IMR-90 (cell line): ENCODE results near the gene ATP2B1. TPM values are rescaled to one million over a fixed set of nuclear protein-coding genes. Genes with fewer than 3 reads are reported as not detected.

Experiments
- ATAC-seq: fragments of 200-7000 bp; cut with Tn5 transposase; 2 replicates; pipeline ENCODE4 v1.9.1; 2020; ENCODE audit warnings: low read depth, mild to moderate bottlenecking, moderate library complexity
- BruUV-seq: library from RNA; stranded (reverse); fragments of 400-500 nt; replicated peaks from 2 replicates; lab custom pipeline; 2021; lab: Mats Ljungman, UMichigan
- CTCF ChIA-PET: fragments of 300-600 bp; formaldehyde crosslinking; extraction: SDS; loops from one replicate; lab custom pipeline; 2021; ENCODE audit warnings: antibody characterized with exemption; lab: Yijun Ruan, JAX
- POLR2A ChIA-PET: fragments of 300-600 bp; sonication (Branson Sonifier 250); formaldehyde crosslinking; loops from one replicate; lab custom pipeline; 2022; ENCODE audit warnings: antibody characterized with exemption; ENCODE audit not compliant: unreplicated experiment; lab: Charles Lee
- DNase-seq: peaks from one replicate; pipeline ENCODE4 v3.0.0; 2013
- H2AFZ ChIP-seq: replicated peaks from 2 replicates; pipeline ENCODE3; 2013; ENCODE audit warnings: low read length, mild to moderate bottlenecking; ENCODE audit not compliant: poor library complexity
- H2AK5ac ChIP-seq: 2 replicates; pipeline ENCODE4 v1.6.1; 2013; ENCODE audit warnings: low read depth, low read length, inconsistent platforms
- H2AK9ac ChIP-seq: replicated peaks from 2 replicates; pipeline ENCODE3; 2013; ENCODE audit warnings: mild to moderate bottlenecking, low read depth, low read length, moderate library complexity; ENCODE audit not compliant: poor library complexity
- H2BK120ac ChIP-seq: 2 replicates; pipeline ENCODE4 v1.6.1; 2013; ENCODE audit warnings: low read depth, low read length, inconsistent platforms
- H2BK15ac ChIP-seq: 3 replicates; pipeline ENCODE4 v1.6.1; 2013; ENCODE audit warnings: low read depth, low read length, inconsistent platforms
- H2BK20ac ChIP-seq: 2 replicates; pipeline ENCODE4 v1.6.1; 2013; ENCODE audit warnings: low read depth, mild to moderate bottlenecking, inconsistent platforms, low read length, moderate library complexity
- H2BK5ac ChIP-seq: 2 replicates; pipeline ENCODE4 v1.6.1; 2013; ENCODE audit warnings: mild to moderate bottlenecking, low read depth, low read length, inconsistent platforms; ENCODE audit not compliant: poor library complexity, severe bottlenecking
- H3K14ac ChIP-seq: replicated peaks from 2 replicates; pipeline ENCODE4 v1.6.1; 2013; ENCODE audit warnings: low read depth, low read length, inconsistent platforms
- H3K18ac ChIP-seq: 2 replicates; pipeline ENCODE4 v1.6.1; 2013; ENCODE audit warnings: low read depth, low read length, control low read depth
- H3K23ac ChIP-seq: 2 replicates; pipeline ENCODE4 v1.6.1; 2013; ENCODE audit warnings: low read depth, low read length, inconsistent platforms
- H3K27ac ChIP-seq: 2 replicates; pipeline ENCODE4 v1.5.1; 2013; ENCODE audit warnings: mild to moderate bottlenecking, control low read depth, low read length; ENCODE audit not compliant: insufficient read depth
- H3K27me3 ChIP-seq: 2 replicates; pipeline ENCODE4 v1.6.1; 2013; ENCODE audit warnings: low read length; ENCODE audit not compliant: control insufficient read depth, insufficient read depth
- H3K36me3 ChIP-seq: 2 replicates; pipeline ENCODE4 v1.6.1; 2013; ENCODE audit warnings: low read length, mixed read lengths; ENCODE audit not compliant: control insufficient read depth, insufficient read depth
- H3K4ac ChIP-seq: 2 replicates; pipeline ENCODE4 v1.6.1; 2013; ENCODE audit warnings: low read depth, low read length, inconsistent platforms
- H3K4me1 ChIP-seq: 2 replicates; pipeline ENCODE4 v1.6.1; 2013; ENCODE audit warnings: low read length, mixed read lengths; ENCODE audit not compliant: control insufficient read depth, insufficient read depth
- H3K4me2 ChIP-seq: 2 replicates; pipeline ENCODE4 v1.6.1; 2013; ENCODE audit warnings: low read depth, mild to moderate bottlenecking, control low read depth, low read length, moderate library complexity
- H3K4me3 ChIP-seq: 2 replicates; pipeline ENCODE4 v1.5.1; 2013; ENCODE audit warnings: low read depth, mild to moderate bottlenecking, control low read depth, low read length, moderate library complexity; ENCODE audit not compliant: insufficient read depth
- H3K56ac ChIP-seq: 2 replicates; pipeline ENCODE4 v1.6.1; 2013; ENCODE audit warnings: low read length, inconsistent platforms; ENCODE audit not compliant: insufficient read depth; ENCODE audit errors: extremely low read depth
- H3K79me1 ChIP-seq, 2 experiments: 2 replicates each; pipeline ENCODE4 v1.6.1; 2013; ENCODE audit warnings: low read length in 2 of 2, inconsistent platforms in 1 of 2, low read depth in 1 of 2
- H3K9ac ChIP-seq: 2 replicates; pipeline ENCODE4 v1.6.1; 2013; ENCODE audit warnings: low read depth, low read length, control low read depth
- H3K9me1 ChIP-seq: 2 replicates; pipeline ENCODE4 v1.6.1; 2013; ENCODE audit warnings: low read length, inconsistent platforms; ENCODE audit not compliant: insufficient read depth
- H3K9me3 ChIP-seq: 2 replicates; pipeline ENCODE4 v1.6.1; 2013; ENCODE audit warnings: low read length; ENCODE audit not compliant: control insufficient read depth, insufficient read depth
- H4K20me1 ChIP-seq: 2 replicates; pipeline ENCODE4 v1.6.1; 2013; ENCODE audit warnings: low read length, inconsistent platforms; ENCODE audit not compliant: insufficient read depth
- H4K5ac ChIP-seq: 2 replicates; pipeline ENCODE4 v1.6.1; 2013; ENCODE audit warnings: mild to moderate bottlenecking, low read depth, low read length, control low read depth
- H4K8ac ChIP-seq, 2 experiments: 2 replicates each; pipeline ENCODE4 v1.6.1; 2013; ENCODE audit warnings: low read depth in 2 of 2, low read length in 2 of 2, control low read depth in 1 of 2, inconsistent platforms in 1 of 2
- H4K91ac ChIP-seq: 2 replicates; pipeline ENCODE4 v1.6.1; 2013; ENCODE audit warnings: low read depth, low read length, inconsistent platforms; ENCODE audit not compliant: insufficient read depth
- BHLHE40 ChIP-seq: fragments of 150-350 bp; IDR thresholded peaks from 2 replicates; pipeline ENCODE4 v1.6.1; 2016; ENCODE audit warnings: mild to moderate bottlenecking, low read depth, low read length
- CEBPB ChIP-seq: IDR thresholded peaks from 2 replicates; pipeline ENCODE4 v1.6.1; 2012; ENCODE audit warnings: low read depth, low read length, improper control_type of control experiment
- CTCF ChIP-seq: conservative IDR thresholded peaks from 2 replicates; pipeline ENCODE4 v1.5.1; 2012; ENCODE audit warnings: mild to moderate bottlenecking, low read depth, low read length, improper control_type of control experiment
- ELK1 ChIP-seq: fragments of 150-350 bp; IDR thresholded peaks from 2 replicates; pipeline ENCODE4 v1.6.1; 2016; ENCODE audit warnings: low read depth, mild to moderate bottlenecking, low read length, moderate library complexity, borderline replicate concordance
- FOS ChIP-seq: fragments of 150-350 bp; IDR thresholded peaks from 2 replicates; pipeline ENCODE4 v1.6.1; 2016; ENCODE audit warnings: low read depth, low read length
- MAFK ChIP-seq: IDR thresholded peaks from 2 replicates; pipeline ENCODE4 v1.6.1; 2012; ENCODE audit warnings: low read depth, low read length, improper control_type of control experiment
- MAZ ChIP-seq: IDR thresholded peaks from 2 replicates; pipeline ENCODE4 v1.6.1; 2012; ENCODE audit warnings: low read depth, mild to moderate bottlenecking, low read length, improper control_type of control experiment, moderate library complexity, borderline replicate concordance
- MXI1 ChIP-seq: IDR thresholded peaks from 2 replicates; pipeline ENCODE4 v1.6.1; 2012; ENCODE audit warnings: low read depth, mild to moderate bottlenecking, low read length, moderate library complexity, borderline replicate concordance
- NFE2L2 ChIP-seq: fragments of 150-350 bp; IDR thresholded peaks from 2 replicates; pipeline ENCODE4 v1.6.1; 2016; ENCODE audit warnings: low read depth, mild to moderate bottlenecking, low read length
- RAD21 ChIP-seq: IDR thresholded peaks from 2 replicates; pipeline ENCODE4 v1.6.1; 2012; ENCODE audit warnings: low read length, improper control_type of control experiment
- RCOR1 ChIP-seq: IDR thresholded peaks from 2 replicates; pipeline ENCODE4 v1.6.1; 2012; ENCODE audit warnings: mild to moderate bottlenecking, low read length, improper control_type of control experiment; ENCODE audit not compliant: insufficient replicate concordance
- RFX5 ChIP-seq: IDR thresholded peaks from 2 replicates; pipeline ENCODE4 v1.8.0; 2012; ENCODE audit warnings: low read depth, mild to moderate bottlenecking, low read length, moderate library complexity
- SMC3 ChIP-seq: fragments of 150-350 bp; IDR thresholded peaks from 2 replicates; pipeline ENCODE4 v1.6.1; 2016; ENCODE audit warnings: low read depth, mild to moderate bottlenecking, antibody characterized with exemption, low read length, moderate library complexity
- USF2 ChIP-seq: fragments of 150-350 bp; IDR thresholded peaks from 2 replicates; pipeline ENCODE4 v1.6.1; 2017; ENCODE audit warnings: mild to moderate bottlenecking, antibody characterized with exemption, low read length, low read depth
- WGBS, 2 experiments: methylation state at CpG; one replicate each; pipeline versions ENCODE4 v1.1.5 to v1.1.7; 2013; ENCODE audit warnings: missing lambda C conversion rate in 2 of 2; ENCODE audit not compliant: insufficient read length in 1 of 2; ENCODE audit errors: extremely low coverage in 2 of 2; 5-methylcytosine and 5-hydroxymethylcytosine counted together
- dilution Hi-C: fragments of 300-500 bp; cut with HindIII; formaldehyde crosslinking; loops from one replicate; pipeline ENCODE4 v1.14.3; 2018; ENCODE audit warnings: low sequenced_read_pairs; ENCODE audit not compliant: unreplicated experiment
- in situ Hi-C: fragments of 300-500 bp; cut with MboI; formaldehyde crosslinking; loops from 3 replicates; pipeline ENCODE4 v1.14.3; 2019; ENCODE audit warnings: low sequenced_read_pairs, inconsistent platforms, mixed read lengths
- intact Hi-C: fragments of 100-400 bp; cut with micrococcal nuclease; formaldehyde crosslinking; loops from 2 replicates; pipeline ENCODE4 v1.10.0; 2022
- polyA plus RNA-seq, 3 experiments: library from polyadenylated mRNA; depleted of rRNA; stranded (reverse); fragments of >200 nt; gene quantifications; 2 replicates each; pipeline ENCODE4 v1.2.3, GENCODE V29; 2012; ENCODE audit warnings: low replicate concordance in 1 of 3
- total RNA-seq: library from RNA; depleted of rRNA; stranded (reverse); fragments of >200 nt; gene quantifications from 2 replicates; pipeline ENCODE4 v1.2.3, GENCODE V29; 2012

Gene ATP2B1
- total and polyA plus RNA-seq, 2 of the 4 experiments (the other 2 are of a cell fraction) = 9.9 to 32.6 TPM

- Histone ChIP-seq H3K79me1 (no peaks in the 10 kb centered on the region), H3K4ac (no peak overlapping the region), H3K4me3 (no peak overlapping the region), H4K8ac (no peak overlapping the region), H3K18ac (no peak overlapping the region), H3K9me3 (no peaks in the 10 kb centered on the region), H3K9ac (no peak overlapping the region), H4K5ac (no peak overlapping the region), H4K20me1 (no peaks in the 10 kb centered on the region), H3K27me3 (no peaks in the 10 kb centered on the region), H2BK5ac (no peak overlapping the region), H3K14ac (no peak overlapping the region), H4K91ac (no peak overlapping the region), H3K9me1 (no peaks in the 10 kb centered on the region), H3K36me3 (no peaks in the 10 kb centered on the region), H2AK9ac (no peak overlapping the region), H2BK15ac (no peak overlapping the region), H3K4me1 (no peaks in the 10 kb centered on the region), H3K27ac (no peak overlapping the region), H2AFZ (no peak overlapping the region), H2AK5ac (no peak overlapping the region), H3K23ac (no peak overlapping the region), H2BK120ac (no peak overlapping the region), H2BK20ac (no peak overlapping the region), H3K4me2 (no peak overlapping the region), H3K56ac (no peak overlapping the region)
- no CpG with 5 or more reads among the region's 2 CpGs for WGBS, 2 experiments
- intact Hi-C loops = no loop called here
- ATAC-seq = no peak
- in situ Hi-C loops = no loop called here
- POLR2A ChIA-PET = no interaction called here
- dilution Hi-C loops = no loop called here
- DNase-seq = no peak
- no TSS peak for BruUV-seq
- CTCF ChIA-PET = no interaction called here
- TF ChIP-seq CEBPB (no peak), FOS (no peak), RCOR1 (no peak), RFX5 (no peak), SMC3 (no peak), BHLHE40 (no peak), ELK1 (no peak), MAZ (no peak), USF2 (no peak), NFE2L2 (no peak), CTCF (no peak), RAD21 (no peak), MXI1 (no peak), MAFK (no peak)
Measured at GRCh38 chr12:89742337-89743022, 33.8 kb upstream of the ATP2B1 start.
